Smooth muscle cell (in vitro differentiated cells): ENCODE data around the gene CFAP92. TPM values are rescaled to one million over a fixed set of nuclear protein-coding genes. Genes with fewer than 3 reads are reported as not detected.

Source experiments
- DNase-seq: peaks from one replicate; lab custom pipeline; 2025; ENCODE audit not compliant: unreplicated experiment; lab: John Stamatoyannopoulos, UW
- H2AFZ ChIP-seq: fragments of 200-600 bp; sonication (generic); 2 replicates; pipeline ENCODE4 v1.6.0; 2016; ENCODE audit warnings: antibody characterized with exemption, low read depth, mild to moderate bottlenecking
- H3F3A ChIP-seq: fragments of 200-600 bp; sonication (generic); 2 replicates; pipeline ENCODE4 v1.6.0; 2017; ENCODE audit warnings: antibody characterized with exemption, low read depth
- H3K27ac ChIP-seq: fragments of 200-600 bp; sonication (generic); 2 replicates; pipeline ENCODE4 v1.5.1; 2016; ENCODE audit warnings: low read depth, mild to moderate bottlenecking
- H3K27me3 ChIP-seq: fragments of 200-600 bp; sonication (generic); 2 replicates; pipeline ENCODE4 v1.6.1; 2016; ENCODE audit warnings: low read depth, mild to moderate bottlenecking
- H3K36me3 ChIP-seq: fragments of 200-600 bp; sonication (generic); 2 replicates; pipeline ENCODE4 v1.5.1; 2016; ENCODE audit warnings: low read depth
- H3K4me1 ChIP-seq: fragments of 200-600 bp; sonication (generic); 2 replicates; pipeline ENCODE4 v1.5.1; 2016; ENCODE audit warnings: low read depth
- H3K4me2 ChIP-seq: fragments of 200-600 bp; sonication (generic); 2 replicates; pipeline ENCODE4 v1.6.0; 2016; ENCODE audit warnings: mild to moderate bottlenecking
- H3K4me3 ChIP-seq: fragments of 200-600 bp; sonication (generic); 2 replicates; pipeline ENCODE4 v1.5.1; 2016; ENCODE audit warnings: mild to moderate bottlenecking
- H3K79me2 ChIP-seq: fragments of 200-600 bp; sonication (generic); 2 replicates; pipeline ENCODE4 v1.6.0; 2016; ENCODE audit warnings: low read depth, mild to moderate bottlenecking
- H3K9ac ChIP-seq: fragments of 200-600 bp; sonication (generic); 2 replicates; pipeline ENCODE4 v1.6.0; 2016; ENCODE audit warnings: low read depth
- H3K9me3 ChIP-seq: fragments of 200-600 bp; sonication (generic); replicated peaks from 2 replicates; pipeline ENCODE4 v1.5.1; 2016; ENCODE audit warnings: low read depth
- H4K20me1 ChIP-seq: fragments of 200-600 bp; sonication (generic); 2 replicates; pipeline ENCODE4 v1.6.0; 2016; ENCODE audit warnings: low read depth
- WGBS: methylation state at CpG from one replicate; pipeline ENCODE4 v1.1.7; 2016; ENCODE audit warnings: low lambda C conversion rate; 5-methylcytosine and 5-hydroxymethylcytosine counted together
- polyA plus RNA-seq: library from polyadenylated mRNA; unstranded; fragments of >200 nt; fragmentation: Nextera tagmentation; extraction: Ambion mirVana; gene quantifications from 2 replicates; pipeline ENCODE4 v1.2.1, GENCODE V29; 2016
- total RNA-seq: library from RNA; depleted of rRNA; stranded (reverse); fragments of >200 nt; gene quantifications from 2 replicates; pipeline ENCODE4 v1.2.3, GENCODE V29; 2014
- TF ChIP-seq, protein P1 (sequence below): fragments of 200-600 bp; sonication (generic); IDR thresholded peaks from 2 replicates; pipeline ENCODE4 v1.5.1; 2017; ENCODE audit warnings: borderline replicate concordance, mild to moderate bottlenecking, antibody characterized with exemption; ENCODE audit not compliant: insufficient read depth, poor library complexity, severe bottlenecking

Gene CFAP92
- total and polyA plus RNA-seq, 2 experiments from 2014 or later = 0.67 to 0.85 TPM

DNA sequence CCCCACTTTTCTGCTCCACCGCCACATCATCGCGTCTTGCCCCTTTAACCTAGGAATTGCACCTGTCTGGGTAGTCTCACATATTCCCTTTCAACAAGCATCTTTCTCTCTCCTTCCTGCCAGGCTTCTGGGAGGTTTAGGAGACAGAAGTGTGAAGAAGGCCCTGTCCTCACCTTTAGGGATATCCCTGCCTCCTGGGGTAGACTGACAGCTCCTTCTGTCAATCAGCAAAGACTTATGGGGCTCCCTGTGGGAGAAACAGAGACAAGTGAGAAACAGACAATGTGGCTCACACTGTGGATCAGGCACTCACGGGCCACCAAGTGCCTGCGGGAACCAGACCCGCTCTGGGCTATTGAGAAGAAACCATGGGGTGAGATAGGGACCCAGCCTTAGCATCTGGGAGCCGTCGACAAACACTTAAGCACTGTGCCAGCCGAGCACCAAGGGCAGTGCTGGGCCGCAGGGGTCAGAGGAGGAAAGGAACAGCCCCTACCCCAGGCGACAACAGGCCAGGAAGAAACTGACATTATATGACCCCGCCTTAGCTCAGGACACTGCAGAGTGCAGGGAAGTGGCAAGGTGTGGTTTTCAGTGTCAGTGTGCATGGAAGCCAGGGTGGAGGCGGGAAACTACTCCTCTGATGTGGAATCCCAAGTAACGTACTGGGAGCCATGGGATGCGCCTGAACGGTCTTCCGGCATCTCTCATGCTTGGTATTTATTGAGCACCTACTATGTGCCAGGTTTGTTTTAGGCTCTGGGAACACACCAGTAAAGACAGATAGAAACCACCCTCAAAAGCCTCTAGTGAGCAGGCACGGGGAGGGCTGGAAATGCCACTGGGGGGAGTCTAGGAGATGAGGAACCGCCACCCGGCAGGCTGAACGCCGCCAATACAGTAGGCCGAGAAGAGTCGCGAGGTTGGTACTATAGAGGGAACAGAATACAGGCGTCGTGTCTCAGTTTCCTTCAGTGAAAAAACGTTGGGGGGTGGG lies 9.0 kb upstream of the CFAP92 start:
- TF ChIP-seq, protein P1, sequence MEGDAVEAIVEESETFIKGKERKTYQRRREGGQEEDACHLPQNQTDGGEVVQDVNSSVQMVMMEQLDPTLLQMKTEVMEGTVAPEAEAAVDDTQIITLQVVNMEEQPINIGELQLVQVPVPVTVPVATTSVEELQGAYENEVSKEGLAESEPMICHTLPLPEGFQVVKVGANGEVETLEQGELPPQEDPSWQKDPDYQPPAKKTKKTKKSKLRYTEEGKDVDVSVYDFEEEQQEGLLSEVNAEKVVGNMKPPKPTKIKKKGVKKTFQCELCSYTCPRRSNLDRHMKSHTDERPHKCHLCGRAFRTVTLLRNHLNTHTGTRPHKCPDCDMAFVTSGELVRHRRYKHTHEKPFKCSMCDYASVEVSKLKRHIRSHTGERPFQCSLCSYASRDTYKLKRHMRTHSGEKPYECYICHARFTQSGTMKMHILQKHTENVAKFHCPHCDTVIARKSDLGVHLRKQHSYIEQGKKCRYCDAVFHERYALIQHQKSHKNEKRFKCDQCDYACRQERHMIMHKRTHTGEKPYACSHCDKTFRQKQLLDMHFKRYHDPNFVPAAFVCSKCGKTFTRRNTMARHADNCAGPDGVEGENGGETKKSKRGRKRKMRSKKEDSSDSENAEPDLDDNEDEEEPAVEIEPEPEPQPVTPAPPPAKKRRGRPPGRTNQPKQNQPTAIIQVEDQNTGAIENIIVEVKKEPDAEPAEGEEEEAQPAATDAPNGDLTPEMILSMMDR = no peak
- no peak overlapping the region for H3K4me3 ChIP-seq
- no peak overlapping the region for H3K9ac ChIP-seq
- H3K79me2 ChIP-seq = no peaks in the 10 kb centered on the region
- no peak overlapping the region for H2AFZ ChIP-seq
- no peak overlapping the region for H3K4me2 ChIP-seq
- H3K9me3 ChIP-seq = no peaks in the 10 kb centered on the region
- no peak overlapping the region for H3K27ac ChIP-seq
- H3K27me3 ChIP-seq = peaks cover 89% of the 10 kb centered on the region
- WGBS = 58% methylated on average over 28 of the region's 28 CpGs
- H3K36me3 ChIP-seq = no peaks in the 10 kb centered on the region
- H3F3A ChIP-seq = no peaks in the 10 kb centered on the region
- DNase-seq = no peak
- peaks cover 18% of the 10 kb centered on the region for H3K4me1 ChIP-seq
- no peaks in the 10 kb centered on the region for H4K20me1 ChIP-seq

DNA sequence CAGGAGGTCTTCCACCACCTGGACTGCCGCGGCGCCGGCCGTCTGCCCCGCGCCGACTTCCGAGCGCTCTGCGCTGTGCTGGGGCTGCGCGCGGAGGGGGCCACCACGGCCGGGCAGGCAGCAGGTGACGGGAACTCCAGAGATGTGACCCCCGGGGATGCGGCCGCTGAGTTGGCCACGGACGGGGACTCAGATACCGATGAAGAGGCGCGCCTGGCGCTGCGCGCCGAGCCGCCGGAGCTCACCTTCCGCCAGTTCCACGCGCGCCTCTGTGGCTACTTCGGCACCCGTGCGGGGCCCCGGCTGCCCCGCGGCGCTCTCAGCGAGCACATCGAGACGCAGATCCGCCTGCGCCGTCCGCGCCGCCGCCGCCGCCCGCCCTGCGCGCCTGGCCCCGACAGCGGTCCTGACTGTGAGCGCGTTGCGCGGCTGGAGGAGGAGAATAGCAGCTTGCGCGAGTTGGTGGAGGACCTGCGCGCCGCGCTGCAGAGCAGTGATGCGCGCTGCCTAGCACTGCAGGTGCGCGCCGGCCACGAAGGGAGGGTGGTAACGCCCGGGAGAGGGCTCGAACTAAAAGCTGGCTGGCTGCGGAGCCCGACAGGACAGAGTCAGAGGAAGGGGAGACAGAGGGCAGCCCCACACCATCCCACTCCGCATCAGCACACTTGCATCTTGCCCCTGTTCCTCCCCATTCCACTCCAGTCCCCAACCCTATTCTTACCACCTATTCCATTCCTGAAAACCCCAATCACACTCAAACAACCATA lies 8.1 kb upstream of the CFAP92 start:
- H4K20me1 ChIP-seq = no peaks in the 10 kb centered on the region
- no peak for DNase-seq
- H3K79me2 ChIP-seq = no peaks in the 10 kb centered on the region
- H3F3A ChIP-seq = no peaks in the 10 kb centered on the region
- H3K27ac ChIP-seq = no peak overlapping the region
- no peaks in the 10 kb centered on the region for H3K36me3 ChIP-seq
- no peak overlapping the region for H2AFZ ChIP-seq
- H3K9me3 ChIP-seq = no peaks in the 10 kb centered on the region
- TF ChIP-seq, protein P1 = no peak
- 4% methylated on average over 80 of the region's 81 CpGs for WGBS
- H3K4me1 ChIP-seq = peaks cover 18% of the 10 kb centered on the region
- peak overlapping the region; percentile 94 for H3K4me2 ChIP-seq
- peaks cover 81% of the 10 kb centered on the region for H3K27me3 ChIP-seq
- H3K4me3 ChIP-seq = peak overlapping the region; percentile 53
- H3K9ac ChIP-seq = no peak overlapping the region

DNA sequence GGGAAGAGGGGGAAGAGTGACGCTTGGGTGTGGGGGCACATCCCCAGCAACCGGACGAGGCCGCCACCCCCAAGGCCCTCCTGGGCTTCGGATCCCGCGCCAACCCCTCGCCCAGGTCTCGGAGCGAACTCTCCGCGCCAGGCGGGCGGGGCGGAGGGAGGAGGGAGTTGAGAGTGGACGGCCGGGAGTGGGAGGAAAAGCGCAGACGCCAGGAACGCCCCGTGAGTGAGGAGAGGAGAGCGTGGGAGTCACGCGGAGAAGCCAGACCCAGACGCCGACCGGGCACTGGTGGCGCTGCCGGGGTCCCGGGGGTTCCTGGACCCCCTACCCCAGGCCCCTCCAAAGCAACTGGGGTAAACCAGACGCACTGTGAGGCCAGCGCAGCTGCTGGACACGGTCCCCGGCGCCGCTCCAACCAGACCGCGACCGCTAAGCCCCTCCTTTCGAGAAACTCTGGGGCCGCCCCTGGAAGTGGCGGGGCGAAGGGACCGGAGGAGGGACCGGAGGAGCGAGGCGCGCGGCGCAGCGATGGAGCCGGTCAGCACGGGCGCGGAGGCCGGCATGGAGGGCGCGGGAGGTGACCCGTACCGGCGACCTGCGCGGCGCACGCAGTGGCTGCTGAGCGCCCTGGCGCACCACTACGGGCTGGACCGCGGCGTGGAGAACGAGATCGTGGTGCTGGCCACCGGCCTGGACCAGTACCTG lies 7.4 kb upstream of the CFAP92 start, which contains the start of gene EFCC1:
TSS of gene EFCC1 (plus strand) at position 204 of the 705 bp plus-strand sequence. CDS start at position 529, 325 bp downstream.
- Histone ChIP-seq H2AFZ (peak within 1 kb of the TSS; percentile 77), H3K9ac (no peak within 1 kb of the TSS), H3K4me2 (peak within 1 kb of the TSS; percentile 94), H3K27me3 (peaks cover 87% of the 10 kb centered on the region), H3K36me3 (no peaks in the 10 kb centered on the region), H4K20me1 (no peaks in the 10 kb centered on the region), H3K27ac (no peak within 1 kb of the TSS), H3K79me2 (no peaks in the 10 kb centered on the region), H3K4me1 (peaks cover 18% of the 10 kb centered on the region), H3K4me3 (peak within 1 kb of the TSS; percentile 53), H3F3A (no peaks in the 10 kb centered on the region), H3K9me3 (no peaks in the 10 kb centered on the region)
- 2% methylated on average over 73 of the region's 74 CpGs for WGBS
- TF ChIP-seq, protein P1 = no peak
- DNase-seq = peak; percentile 45
